ENCODE results near the gene NDUFV1.
"Not testable (repeated sequence)": the region's sequence is repeated elsewhere in the genome, so short reads cannot be mapped to it uniquely, and the experiment has no call there.

Gene NDUFV1

DNA sequence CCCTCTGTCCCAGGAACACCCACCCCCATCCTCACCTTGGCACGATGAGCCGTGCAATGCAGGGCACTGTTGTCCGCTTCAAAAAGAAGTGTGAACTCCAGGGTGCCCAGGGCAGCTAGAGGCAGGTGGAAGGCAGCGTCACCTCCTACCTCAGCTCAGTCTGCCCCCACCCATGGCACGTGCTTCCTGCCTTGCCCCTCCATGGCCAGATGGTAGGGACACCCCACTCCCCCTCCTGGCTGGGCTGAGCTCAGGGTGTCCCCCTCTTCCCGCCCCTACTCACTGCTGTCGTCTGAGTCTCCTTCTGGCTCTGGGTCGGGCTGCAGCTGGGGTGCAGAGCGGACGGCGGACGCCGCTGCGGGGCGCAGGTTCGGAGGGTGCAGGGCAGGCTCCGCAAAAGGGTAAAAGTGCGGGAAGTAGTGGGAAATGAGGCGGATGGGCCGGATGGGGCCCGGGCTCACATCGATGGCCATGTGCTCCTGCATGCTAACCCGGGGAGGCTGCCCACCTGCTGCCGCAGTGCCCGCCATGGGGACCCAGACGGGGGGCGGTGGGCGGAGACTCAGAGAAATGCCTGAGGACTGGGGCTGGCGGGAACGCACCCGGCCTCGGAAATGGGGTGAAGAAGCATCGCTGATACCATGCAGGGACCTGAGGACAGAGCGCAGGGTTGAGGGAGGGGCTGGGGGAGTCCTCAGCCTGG lies 9.1 kb downstream of the NDUFV1 start:
- Mint-ChIP-seq H3K36me3 (ENCODE audit: low read depth) (peaks cover 5% of the 10 kb centered on the region), H3K4me3 (no peak overlapping the region), H3K9me3 (no peaks in the 10 kb centered on the region), H3K27ac (no peak overlapping the region), H3K27me3 (ENCODE audit: low read depth) (peaks cover 7% of the 10 kb centered on the region), H3K4me1 (peaks cover 23% of the 10 kb centered on the region)
- TF ChIP-seq, protein P1, sequence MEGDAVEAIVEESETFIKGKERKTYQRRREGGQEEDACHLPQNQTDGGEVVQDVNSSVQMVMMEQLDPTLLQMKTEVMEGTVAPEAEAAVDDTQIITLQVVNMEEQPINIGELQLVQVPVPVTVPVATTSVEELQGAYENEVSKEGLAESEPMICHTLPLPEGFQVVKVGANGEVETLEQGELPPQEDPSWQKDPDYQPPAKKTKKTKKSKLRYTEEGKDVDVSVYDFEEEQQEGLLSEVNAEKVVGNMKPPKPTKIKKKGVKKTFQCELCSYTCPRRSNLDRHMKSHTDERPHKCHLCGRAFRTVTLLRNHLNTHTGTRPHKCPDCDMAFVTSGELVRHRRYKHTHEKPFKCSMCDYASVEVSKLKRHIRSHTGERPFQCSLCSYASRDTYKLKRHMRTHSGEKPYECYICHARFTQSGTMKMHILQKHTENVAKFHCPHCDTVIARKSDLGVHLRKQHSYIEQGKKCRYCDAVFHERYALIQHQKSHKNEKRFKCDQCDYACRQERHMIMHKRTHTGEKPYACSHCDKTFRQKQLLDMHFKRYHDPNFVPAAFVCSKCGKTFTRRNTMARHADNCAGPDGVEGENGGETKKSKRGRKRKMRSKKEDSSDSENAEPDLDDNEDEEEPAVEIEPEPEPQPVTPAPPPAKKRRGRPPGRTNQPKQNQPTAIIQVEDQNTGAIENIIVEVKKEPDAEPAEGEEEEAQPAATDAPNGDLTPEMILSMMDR (IDR thresholded peaks at IDR 0.05; ENCODE audit: unreplicated experiment in 3 of 3) = no peak

DNA sequence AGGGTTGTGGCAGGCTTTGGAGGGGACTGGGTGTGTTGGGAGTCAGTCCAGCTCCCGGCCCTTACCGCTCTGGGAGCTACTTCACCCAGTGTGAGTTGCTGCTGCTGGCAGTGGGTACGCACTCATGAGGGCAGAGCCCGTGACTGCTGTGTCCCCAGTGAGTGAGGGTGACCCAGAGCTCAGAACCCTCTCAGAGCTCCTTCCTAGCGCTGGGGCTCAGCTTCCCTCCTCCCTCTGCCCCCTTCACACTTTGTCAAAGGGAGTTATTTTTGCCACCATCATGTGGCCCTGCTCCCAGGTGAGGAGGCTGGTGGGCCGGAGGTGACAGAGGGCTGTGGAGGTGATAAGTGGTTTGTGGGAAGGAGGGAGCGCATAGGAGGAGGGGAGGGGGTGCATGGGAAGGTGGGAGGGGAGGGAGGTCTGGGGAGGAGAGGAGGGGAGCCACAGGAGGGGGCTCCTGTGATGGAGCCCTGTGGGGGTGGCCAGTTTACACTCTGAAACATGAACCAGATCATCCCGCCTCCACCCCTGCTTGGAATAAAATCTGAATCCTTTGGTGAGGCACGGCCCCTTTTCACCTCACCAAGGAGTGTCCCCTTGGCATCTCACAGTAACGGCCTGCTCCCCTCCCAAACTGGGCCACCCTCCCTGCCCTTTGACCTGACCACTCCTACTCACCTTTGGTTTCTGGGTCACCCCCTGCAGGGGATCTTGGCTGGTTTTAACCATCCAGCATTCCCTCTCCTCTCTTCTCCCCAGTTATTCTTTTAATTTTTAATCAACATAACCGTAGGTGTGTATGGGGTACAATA lies 9.9 kb downstream of the NDUFV1 start:
- no peak overlapping the region for H3K27ac Mint-ChIP-seq
- TF ChIP-seq, protein P1 (IDR thresholded peaks at IDR 0.05; ENCODE audit: unreplicated experiment in 3 of 3) = no peak
- H3K36me3 Mint-ChIP-seq (ENCODE audit: low read depth) = peaks cover 5% of the 10 kb centered on the region
- peaks cover 31% of the 10 kb centered on the region for H3K4me1 Mint-ChIP-seq
- H3K27me3 Mint-ChIP-seq (ENCODE audit: low read depth) = peaks cover 10% of the 10 kb centered on the region
- H3K4me3 Mint-ChIP-seq = peak overlapping the region in 2 of 3 experiments; percentile 1 to 9
- H3K9me3 Mint-ChIP-seq = no peaks in the 10 kb centered on the region

DNA sequence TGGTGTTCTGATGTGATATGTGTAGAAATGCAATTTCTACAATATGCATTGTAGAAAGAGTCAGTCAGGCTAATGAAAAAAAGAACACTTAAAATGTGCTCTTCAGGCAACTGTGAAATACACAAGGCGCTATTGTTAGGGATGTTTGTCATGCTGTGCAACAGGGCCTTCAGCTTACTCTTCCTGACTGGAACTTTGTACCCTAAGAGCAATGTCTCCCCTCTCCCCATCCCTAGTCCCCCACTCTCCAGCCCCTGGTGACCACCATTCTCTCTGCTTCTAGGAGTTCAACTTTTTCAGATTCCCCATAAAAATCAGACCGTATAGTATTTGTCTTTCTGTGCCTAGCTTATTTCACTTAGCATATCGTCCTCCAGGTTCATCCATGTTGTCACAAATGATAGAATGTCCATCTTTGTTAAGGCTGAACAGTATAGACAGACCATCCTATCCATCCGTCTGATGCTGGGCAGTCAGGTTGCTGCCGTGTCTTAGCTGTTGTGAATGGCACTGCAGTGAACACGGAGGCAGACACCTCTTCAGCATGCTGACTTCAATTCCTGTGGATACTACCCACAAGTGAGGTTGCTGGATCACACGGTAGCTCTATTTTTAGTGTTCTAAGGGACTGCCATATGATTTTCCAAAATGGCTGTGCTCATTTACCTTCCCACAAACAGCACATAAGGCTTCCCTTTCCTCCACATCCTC lies 10.7 kb downstream of the NDUFV1 start:
- Mint-ChIP-seq H3K4me3 (peak overlapping the region in 1 of 3 experiments; percentile 3), H3K27me3 (ENCODE audit: low read depth) (peaks cover 14% of the 10 kb centered on the region), H3K9me3 (no peaks in the 10 kb centered on the region), H3K36me3 (ENCODE audit: low read depth) (peaks cover 5% of the 10 kb centered on the region), H3K4me1 (peaks cover 35% of the 10 kb centered on the region), H3K27ac (no peak overlapping the region)
- TF ChIP-seq, protein P1 (IDR thresholded peaks at IDR 0.05; ENCODE audit: unreplicated experiment in 3 of 3) = no peak

DNA sequence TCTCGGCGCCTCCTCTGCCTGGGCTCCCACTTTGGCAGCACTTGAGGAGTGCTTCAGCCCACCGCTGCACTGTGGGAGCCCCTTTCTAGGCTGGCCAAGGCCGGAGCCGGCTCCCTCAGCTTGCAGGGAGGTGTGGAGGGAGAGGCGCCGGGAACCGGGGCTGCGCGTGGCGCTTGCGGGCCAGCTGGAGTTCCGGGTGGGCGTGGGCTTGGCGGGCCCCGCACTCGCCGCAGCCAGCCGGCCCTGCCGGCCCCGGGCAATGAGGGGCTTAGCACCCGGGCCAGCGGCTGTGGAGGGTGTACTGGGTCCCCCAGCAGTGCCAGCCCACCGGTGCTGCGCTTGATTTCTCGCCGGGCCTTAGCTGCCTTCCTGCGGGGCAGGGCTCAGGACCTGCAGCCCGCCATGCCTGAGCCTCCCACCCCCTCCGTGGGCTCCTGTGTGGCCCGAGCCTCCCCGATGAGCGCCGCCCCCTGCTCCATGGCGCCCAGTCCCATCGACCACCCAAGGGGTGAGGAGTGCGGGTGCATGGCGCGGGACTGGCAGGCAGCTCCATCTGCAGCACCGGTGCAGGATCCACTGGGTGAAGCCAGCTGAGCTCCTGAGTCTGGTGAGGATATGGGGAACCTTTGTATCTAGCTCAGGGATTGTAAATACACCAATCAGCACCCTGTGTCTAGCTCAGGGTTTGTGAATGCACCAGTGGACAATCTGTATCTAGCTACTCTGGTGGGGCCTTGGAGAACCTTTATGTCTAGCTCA lies 12.3 kb downstream of the NDUFV1 start:
- H3K36me3 Mint-ChIP-seq (ENCODE audit: low read depth); H3K9me3 Mint-ChIP-seq: not testable (repeated sequence)
- Mint-ChIP-seq H3K4me3 (peak overlapping the region in 2 of 3 experiments; percentile 92 to 96), H3K27ac (peak overlapping the region; percentile 83 to 94 (median 85)), H3K27me3 (ENCODE audit: low read depth) (peaks cover 14% of the 10 kb centered on the region), H3K4me1 (peaks cover 35% of the 10 kb centered on the region)

DNA sequence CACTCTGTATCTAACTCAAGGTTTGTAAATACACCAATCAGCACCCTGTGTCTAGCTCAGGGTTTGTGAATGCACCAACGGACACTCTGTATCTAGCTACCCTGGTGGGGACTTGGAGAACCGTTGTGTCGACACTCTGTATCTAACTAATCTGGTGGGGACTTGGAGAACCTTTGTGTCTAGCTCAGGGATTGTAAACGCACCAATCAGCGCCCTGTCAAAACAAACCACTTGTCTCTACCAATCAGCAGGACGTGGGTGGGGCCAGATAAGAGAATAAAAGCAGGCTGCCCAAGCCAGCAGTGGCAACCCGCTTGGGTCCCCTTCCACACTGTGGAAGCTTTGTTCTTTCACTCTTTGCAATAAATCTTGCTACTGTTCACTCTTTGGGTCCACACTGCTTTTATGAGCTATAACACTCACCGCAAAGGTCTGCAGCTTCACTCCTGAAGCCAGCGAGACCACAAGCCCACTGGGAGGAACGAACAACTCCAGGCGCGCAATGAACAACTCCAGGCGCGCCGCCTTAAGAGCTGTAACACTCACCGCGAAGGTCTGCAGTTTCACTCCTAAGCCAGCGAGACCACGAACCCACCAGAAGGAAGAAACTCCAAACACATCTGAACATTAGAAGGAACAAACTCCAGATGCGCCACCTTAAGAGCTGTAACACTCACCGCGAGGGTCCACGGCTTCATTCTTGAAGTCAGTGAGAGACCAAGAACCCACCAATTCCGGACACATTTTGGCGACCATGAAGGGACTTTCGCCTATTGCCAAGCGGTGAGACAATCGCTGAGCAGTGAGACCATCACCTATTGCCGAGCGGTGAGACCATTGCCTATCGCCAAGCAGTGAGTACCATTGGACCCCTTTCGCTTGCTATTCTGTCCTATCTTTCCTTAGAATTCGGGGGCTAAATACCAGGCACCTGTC lies 13.2 kb downstream of the NDUFV1 start:
- Mint-ChIP-seq H3K4me1 (peaks cover 35% of the 10 kb centered on the region), H3K27ac (peak overlapping the region; percentile 83 to 94 (median 85)), H3K4me3 (peak overlapping the region; percentile 92 to 96 (median 96)), H3K27me3 (ENCODE audit: low read depth) (peaks cover 10% of the 10 kb centered on the region)
- not testable (repeated sequence) for H3K9me3 Mint-ChIP-seq; H3K36me3 Mint-ChIP-seq (ENCODE audit: low read depth)

DNA sequence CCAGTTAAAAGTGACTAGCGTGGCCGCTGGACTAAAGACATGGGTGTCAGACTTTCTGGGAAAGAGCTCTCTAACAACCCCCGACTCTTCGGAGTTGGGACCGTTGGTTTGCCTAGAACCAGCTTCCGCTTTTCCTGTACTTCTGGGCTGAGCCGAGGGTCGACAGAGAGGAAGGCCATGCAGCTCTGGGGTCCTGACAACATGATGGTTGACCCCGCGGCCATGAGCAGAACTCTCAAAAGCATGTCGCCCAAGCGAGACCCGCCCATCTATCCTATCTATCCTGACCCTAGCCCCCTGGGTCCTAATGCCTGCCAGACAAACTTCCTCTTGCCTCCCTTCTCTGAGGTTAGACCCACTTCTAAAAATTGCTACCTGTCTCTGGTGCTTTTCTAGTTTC lies 13.9 kb downstream of the NDUFV1 start:
- peaks cover 10% of the 10 kb centered on the region for H3K27me3 Mint-ChIP-seq (ENCODE audit: low read depth)
- peaks cover 11% of the 10 kb centered on the region for H3K36me3 Mint-ChIP-seq (ENCODE audit: low read depth)
- peak overlapping the region; percentile 83 to 94 (median 85) for H3K27ac Mint-ChIP-seq
- H3K9me3 Mint-ChIP-seq = not testable (repeated sequence)
- peak overlapping the region; percentile 92 to 96 (median 96) for H3K4me3 Mint-ChIP-seq
- peaks cover 35% of the 10 kb centered on the region for H3K4me1 Mint-ChIP-seq

DNA sequence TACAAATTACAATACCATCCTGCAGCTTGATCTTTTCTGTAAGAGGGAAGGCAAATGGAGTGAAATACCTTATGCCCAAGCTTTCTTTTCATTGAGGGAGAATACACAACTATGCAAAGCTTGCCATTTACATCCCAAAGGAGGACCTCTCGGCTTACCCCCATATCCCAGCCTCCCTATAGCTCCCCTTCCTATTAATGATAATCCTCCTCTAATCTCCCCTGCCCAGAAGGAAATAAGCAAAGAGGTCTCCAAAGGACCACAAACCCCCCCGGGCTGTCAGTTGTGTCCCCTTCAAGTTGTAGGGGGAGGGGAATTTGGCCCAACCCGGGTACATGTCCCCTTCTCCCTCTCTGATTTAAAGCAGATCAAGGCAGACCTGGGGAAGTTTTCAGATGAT lies 15.2 kb downstream of the NDUFV1 start:
- H3K9me3 Mint-ChIP-seq; H3K27me3 Mint-ChIP-seq (ENCODE audit: low read depth): not testable (repeated sequence)
- H3K27ac Mint-ChIP-seq = peak overlapping the region in 1 of 3 experiments; percentile 83
- peak overlapping the region; percentile 92 to 96 (median 96) for H3K4me3 Mint-ChIP-seq
- peaks cover 34% of the 10 kb centered on the region for H3K4me1 Mint-ChIP-seq
- peaks cover 23% of the 10 kb centered on the region for H3K36me3 Mint-ChIP-seq (ENCODE audit: low read depth)

DNA sequence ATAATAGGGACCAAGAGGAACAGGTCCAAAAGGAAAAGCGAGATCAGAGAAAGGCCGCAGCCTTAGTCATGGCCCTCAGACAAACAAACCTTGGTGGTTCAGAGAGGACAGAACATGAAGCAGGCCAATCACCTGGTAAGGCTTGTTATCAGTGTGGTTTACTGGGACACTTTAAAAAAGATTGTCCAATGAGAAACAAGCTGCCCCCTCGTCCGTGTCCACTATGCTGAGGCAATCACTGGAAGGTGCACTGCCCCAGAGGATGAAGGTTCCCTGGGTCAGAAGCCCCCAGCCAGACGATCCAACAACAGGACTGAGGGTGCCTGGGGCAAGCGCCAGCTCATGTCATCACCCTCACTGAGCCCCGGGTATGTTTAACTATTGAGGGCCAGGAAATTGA lies 16.2 kb downstream of the NDUFV1 start:
- peaks cover 28% of the 10 kb centered on the region for H3K36me3 Mint-ChIP-seq (ENCODE audit: low read depth)
- H3K4me3 Mint-ChIP-seq = peak overlapping the region; percentile 50 to 96 (median 64)
- peaks cover 25% of the 10 kb centered on the region for H3K4me1 Mint-ChIP-seq
- H3K27ac Mint-ChIP-seq; H3K27me3 Mint-ChIP-seq (ENCODE audit: low read depth); H3K9me3 Mint-ChIP-seq: not testable (repeated sequence)

DNA sequence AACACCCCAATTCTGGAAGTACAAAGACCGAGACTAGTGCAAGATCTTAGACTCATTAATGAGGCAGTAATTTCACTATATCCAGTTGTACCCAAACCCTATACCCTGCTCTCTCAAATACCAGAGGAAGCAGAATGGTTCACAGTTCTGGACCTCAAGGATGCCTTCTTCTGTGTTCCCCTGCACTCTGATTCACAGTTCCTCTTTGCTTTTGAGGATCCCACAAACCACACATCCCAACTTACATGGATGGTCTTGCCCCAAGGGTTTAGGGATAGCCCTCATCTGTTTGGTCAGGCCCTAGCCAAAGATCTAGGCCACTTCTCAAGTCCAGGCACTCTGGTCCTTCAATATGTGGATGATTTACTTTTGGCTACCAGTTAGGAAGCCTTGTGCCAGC lies 17.1 kb downstream of the NDUFV1 start:
- H3K4me1 Mint-ChIP-seq = peaks cover 23% of the 10 kb centered on the region
- not testable (repeated sequence) for H3K9me3 Mint-ChIP-seq, H3K27ac Mint-ChIP-seq

More for the DNA sequence above, 17.1 kb downstream of the NDUFV1 start:
- not testable (repeated sequence) for H3K27me3 Mint-ChIP-seq (ENCODE audit: low read depth)
- H3K4me3 Mint-ChIP-seq = peak overlapping the region in 2 of 3 experiments; percentile 14 to 35
- H3K36me3 Mint-ChIP-seq (ENCODE audit: low read depth) = peaks cover 28% of the 10 kb centered on the region

Measured in nephron (organoid).